Measurements from ENCODE around the gene SLC26A9. TPM values are rescaled to one million over a fixed set of nuclear protein-coding genes. Genes with fewer than 3 reads are reported as not detected.

SLC26A9 gene
- total and polyA plus RNA-seq, 10 of the 15 experiments (the other 5 are each of a cell fraction or from before 2014, with no cell fraction given), result 0.09 to 0.40 (median 0.17) TPM

DNA sequence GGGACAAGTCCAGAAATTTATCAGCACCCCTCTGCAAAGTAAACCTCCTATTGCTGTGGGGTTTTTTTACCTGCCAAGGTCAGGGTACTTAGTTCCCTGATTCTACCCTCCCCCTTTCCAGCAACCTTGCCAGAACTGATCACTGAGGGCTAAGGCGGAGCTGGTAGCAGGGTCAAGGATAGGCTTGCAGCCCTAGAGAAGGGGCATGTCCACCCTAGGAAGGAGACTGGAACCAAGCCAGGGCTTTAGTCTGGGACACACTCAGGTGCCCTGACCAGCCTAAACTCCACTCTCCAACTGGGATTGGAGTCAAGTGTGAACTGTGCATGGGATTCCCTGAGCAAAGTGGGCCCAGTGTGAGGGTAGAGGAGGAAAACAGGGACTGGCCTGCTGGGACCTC lies 6.5 kb upstream of the SLC26A9 start (continued):
- TF ChIP-seq, protein P1, sequence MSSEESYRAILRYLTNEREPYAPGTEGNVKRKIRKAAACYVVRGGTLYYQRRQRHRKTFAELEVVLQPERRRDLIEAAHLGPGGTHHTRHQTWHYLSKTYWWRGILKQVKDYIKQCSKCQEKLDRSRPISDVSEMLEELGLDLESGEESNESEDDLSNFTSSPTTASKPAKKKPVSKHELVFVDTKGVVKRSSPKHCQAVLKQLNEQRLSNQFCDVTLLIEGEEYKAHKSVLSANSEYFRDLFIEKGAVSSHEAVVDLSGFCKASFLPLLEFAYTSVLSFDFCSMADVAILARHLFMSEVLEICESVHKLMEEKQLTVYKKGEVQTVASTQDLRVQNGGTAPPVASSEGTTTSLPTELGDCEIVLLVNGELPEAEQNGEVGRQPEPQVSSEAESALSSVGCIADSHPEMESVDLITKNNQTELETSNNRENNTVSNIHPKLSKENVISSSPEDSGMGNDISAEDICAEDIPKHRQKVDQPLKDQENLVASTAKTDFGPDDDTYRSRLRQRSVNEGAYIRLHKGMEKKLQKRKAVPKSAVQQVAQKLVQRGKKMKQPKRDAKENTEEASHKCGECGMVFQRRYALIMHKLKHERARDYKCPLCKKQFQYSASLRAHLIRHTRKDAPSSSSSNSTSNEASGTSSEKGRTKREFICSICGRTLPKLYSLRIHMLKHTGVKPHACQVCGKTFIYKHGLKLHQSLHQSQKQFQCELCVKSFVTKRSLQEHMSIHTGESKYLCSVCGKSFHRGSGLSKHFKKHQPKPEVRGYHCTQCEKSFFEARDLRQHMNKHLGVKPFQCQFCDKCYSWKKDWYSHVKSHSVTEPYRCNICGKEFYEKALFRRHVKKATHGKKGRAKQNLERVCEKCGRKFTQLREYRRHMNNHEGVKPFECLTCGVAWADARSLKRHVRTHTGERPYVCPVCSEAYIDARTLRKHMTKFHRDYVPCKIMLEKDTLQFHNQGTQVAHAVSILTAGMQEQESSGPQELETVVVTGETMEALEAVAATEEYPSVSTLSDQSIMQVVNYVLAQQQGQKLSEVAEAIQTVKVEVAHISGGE (CRISPR knock-in tag; IDR thresholded peaks at IDR 0.05), result no peak
- no peak for TF ChIP-seq ATF2 (IDR thresholded peaks at IDR 0.05; ENCODE audit: low read length)
- no peak for TF ChIP-seq STAT1 (conservative IDR thresholded peaks at IDR 0.05)
- TF ChIP-seq ZNF687 (IDR thresholded peaks at IDR 0.05), result no peak
